Activated gamma-delta T cell (primary cell): Measurements from ENCODE around the gene UBAP1L.

Experiments used
- DNase-seq: peaks from one replicate; lab custom pipeline; 2025; lab: John Stamatoyannopoulos, UW

The UBAP1L gene

DNA sequence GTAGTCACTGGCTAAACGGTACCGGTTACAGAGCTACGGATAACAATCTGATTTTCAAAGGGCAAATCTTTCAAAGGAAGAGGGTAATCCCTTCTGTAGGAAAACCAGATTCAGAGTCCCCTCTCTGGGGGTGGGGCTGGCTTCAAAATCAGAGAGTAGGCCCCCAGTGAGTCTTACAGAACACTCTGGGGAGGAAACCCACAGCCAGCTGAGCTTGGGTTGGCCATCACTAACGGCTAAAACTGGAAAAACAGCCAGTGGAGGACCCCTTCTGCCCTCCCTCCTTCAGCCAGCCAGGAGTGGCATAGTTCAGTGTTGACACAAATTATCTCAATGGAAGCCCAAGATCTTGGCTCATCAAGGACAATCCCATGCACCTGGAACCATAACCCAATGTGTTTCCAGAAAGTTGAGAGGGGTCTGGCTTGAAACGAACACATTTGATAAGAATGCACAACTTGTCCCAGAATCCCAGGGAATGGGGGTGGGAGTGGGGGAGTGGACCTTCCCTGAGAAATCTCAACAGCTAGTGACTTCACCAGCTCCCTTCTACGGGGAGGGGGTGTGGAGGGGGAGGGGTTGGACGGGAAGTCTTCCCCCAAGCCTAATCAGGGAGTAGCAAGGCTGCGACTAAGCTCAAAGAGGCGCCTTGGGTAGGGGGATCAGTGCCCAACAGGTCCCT lies 48.2 kb downstream of the UBAP1L start:
- no peak for DNase-seq

DNA sequence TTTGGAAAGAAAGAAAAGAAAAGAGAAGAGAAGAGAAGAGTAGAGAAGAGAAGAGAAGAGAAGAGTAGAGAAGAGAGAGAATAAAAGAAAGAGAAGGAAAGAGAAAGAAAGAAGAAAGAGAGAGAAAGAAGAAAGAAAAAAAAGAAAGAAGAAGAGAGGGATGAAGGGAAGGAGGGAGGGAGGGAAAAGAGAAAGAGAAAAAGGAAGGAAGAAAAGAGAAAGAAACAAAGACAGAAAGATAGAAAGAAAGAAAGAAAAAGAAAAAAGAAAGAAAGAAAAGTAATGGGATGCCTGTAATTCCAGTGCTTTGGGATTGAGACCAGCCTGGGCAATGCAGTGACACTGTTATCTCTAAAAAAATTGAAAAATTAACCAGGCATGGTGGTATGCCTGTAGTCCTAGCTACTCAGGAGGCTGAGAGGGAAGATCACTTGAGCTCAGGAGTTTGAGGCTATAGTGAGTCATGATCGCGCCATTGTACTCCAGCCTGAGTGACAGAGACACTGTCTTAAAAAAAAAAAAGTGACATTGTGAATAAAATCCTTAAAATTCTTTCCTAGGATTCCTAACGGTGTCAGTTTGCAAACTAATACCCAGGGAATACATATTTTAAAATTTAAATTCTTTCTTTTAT lies 48.9 kb downstream of the UBAP1L start:
- DNase-seq = no peak

DNA sequence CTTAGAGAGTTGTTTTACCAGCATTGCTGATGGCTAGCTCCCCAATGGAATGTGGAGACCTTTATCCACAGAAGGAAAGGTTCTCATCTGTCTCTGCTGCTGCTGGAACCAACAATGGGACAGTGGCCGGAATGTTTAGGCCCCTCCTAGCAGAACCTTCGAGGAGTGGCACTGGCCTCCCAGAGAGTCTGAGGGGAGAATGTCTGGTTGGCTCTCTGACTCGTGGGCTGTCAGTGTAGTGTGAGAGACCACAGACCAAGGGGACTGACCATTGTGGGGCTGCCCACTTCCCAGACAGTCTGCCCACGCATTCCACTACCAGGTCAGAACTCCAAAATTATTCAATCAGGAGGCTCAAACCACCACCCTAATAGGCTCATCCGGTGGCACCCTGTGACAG lies 52.3 kb downstream of the UBAP1L start:
- no peak for DNase-seq

GRCh38 chr15:65062061-65062460 lies 52.9 kb downstream of the UBAP1L start:
- no peak for DNase-seq

DNA sequence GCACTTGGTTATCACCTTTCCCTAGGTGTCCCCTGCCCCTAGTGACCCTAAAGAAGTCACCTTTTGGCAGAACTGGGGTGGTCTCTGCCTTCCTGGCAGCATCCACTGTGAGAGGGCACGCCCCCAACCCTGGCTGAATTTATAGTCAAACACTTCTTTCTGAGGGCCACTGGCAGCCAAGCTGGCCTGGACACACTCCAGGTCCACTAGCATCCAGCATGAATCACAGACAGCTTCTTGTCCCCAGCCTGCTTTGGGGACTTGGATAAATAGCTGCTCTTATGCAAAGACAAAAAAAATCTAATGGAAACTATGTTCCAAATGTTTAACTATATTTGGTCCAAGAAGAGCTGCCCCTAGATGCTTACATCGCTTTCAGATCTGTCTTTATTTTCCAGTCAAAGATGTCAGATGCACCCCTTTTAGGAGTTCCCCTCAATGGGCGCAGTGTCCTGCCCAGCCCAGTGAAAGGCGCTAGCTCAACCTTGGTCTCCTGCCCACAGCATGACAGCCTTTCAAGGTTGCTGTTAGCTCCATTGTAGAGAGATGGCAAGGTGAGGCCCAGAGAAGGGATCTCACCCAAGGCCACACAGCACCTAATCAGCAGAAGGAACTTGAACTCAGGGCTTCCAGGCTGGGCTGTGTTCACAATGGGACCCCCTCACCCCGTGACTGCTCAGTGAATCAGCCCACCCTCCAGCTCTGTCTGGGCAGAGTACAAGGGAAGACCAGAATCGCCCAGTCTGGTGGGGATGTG lies 54.2 kb downstream of the UBAP1L start:
- DNase-seq = no peak

DNA sequence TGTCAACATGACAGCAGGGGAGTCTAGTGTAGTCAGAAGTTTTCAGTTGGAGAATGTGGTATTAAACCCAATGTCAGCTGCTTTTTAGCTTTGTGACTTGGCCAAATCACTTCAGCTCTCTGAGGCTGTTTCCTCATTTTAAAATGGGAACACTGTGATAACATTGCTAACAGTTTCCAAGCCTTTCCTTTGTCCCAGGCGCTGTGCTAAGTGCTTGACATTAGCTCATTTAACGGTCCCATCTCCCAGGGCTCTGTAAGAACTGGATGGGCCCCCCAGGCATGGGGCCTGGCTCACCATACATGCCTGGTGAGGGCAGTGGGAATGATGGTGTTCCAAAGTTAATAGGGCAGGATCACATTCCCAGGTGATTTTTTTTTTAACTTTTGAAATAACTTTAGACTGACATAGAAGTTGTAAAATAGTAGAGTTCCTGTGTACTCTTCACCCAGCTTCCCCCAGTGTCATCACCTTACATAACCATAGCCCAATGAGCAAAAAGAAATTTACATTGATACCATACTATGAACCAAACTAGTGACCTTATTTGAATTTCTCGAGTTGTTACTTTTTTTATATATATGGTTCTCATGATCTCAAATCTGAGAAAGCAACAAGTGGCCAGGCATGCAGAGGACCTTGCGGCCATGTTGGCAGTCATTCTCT lies 54.9 kb downstream of the UBAP1L start:
- DNase-seq = no peak

- DNase-seq = no peak
These were observed 55.6 kb downstream of the UBAP1L start for GRCh38 chr15:65059369-65059750.

DNA sequence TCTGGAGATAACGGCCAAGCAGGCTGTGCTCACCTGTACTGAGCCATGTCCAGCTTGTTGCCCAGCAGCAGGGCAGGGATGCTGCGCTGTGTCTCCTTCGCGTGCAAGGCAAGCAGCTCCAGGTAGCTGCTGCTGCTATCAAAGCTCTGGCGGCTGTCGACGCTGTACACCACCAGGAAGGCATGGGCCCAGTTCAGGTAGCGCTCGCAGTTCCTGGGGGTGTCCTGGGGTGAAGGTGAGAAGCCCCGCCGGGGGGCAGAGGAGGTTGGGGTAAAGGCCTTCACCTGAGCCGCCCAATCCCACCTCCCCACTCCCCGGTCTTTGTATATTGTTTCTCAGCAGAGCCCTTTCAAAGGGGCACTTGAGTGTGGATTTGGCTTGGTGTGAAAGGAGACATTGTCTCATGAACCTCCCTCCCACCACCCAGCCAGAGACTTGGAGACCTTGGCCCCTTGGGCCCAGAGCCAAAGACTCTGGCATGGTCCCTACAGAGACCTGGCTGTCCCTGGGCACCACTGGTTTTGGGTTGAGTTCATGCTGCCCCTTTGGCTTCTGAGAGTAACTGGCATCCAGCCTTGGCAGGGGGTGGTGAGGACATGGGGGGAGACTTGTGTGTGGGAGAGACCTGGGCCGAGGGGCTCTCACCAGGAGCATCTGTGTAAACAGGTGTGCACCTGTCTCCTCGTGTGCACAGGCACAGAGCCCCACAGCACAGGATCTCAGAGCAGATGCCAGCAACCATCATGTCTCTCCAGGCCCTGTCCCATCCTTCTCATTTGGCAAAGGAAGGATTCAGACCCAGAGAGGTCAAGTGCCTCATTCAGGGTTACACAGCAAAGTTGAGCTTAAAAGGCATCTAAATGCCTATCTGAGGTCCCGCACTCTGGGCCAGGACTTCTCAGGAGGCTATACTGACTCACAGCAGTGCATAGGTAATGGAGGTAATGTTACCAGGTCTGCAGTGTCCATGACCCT lies 56.3 kb downstream of the UBAP1L start:
- DNase-seq = no peak

DNA sequence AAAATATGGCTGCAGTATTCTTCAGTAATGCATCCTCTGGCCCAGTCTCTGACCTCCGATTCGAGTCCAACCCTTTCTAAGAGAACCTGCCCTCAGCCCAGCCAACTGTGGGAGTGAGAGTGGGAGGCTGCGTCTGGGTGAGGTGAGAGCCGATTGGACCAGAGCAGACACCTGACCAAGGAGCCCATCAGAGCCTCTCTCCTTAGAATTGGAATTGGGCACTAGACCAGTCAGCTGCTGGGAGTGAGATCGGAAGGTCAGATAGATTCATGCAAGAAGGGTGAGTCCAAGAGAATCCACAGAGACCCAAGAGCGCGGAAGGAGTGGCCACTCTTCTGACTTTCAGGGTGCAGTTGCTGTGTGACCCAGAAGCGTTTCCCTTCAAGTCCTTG lies 57.5 kb downstream of the UBAP1L start:
- no peak for DNase-seq

DNA sequence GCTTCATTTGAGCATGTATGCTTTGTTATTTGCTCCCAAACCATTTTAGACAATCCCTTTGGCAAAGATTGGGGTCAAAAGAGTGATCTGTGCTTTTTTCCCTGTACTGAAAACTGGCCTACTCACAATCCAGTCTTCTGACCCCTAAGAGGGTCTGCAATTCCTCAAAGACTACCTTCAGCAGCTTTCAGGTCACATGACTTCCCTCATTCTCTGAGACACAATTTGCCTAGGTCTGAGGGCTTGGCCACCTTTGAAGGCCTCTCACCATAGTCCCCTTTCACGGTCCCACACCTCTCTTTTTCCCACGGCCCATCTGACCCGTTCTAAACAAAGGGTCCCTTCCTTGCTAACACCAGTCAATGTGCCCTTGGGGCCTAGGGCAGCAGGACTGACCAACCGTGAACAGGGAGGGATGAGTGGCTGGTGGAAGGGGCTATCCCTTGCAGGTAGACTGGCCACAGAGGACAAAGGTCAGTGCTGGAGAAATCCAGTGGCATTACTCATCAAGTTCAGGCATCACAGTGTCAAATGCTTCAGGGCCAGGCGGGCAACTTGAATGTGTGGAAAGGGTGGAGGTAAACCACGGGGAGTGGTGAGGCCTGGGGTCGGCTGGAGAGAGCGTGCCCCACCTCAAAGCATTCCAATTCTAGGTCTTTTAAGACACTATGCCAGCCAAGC lies 58.0 kb downstream of the UBAP1L start:
- no peak for DNase-seq

DNA sequence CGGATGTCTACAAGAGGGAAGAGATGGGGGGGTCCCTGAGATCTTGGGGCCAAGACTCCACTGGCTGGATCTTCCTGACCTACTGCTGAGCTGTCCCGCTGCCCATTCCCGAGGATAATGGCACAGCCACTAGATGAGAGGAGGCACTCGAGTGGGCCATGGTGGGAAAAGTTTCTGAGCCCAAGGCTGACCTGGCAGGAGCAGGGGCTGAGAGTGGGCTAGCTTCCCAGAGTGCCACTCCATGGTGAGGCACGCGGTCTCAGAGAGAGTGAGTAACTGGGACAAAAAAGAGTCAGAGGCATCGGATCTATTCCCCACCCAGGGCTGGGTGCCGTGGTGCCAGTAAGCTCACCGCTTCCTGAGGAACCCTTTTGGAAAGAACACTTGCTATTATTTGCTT lies 58.9 kb downstream of the UBAP1L start:
- no peak for DNase-seq

DNA sequence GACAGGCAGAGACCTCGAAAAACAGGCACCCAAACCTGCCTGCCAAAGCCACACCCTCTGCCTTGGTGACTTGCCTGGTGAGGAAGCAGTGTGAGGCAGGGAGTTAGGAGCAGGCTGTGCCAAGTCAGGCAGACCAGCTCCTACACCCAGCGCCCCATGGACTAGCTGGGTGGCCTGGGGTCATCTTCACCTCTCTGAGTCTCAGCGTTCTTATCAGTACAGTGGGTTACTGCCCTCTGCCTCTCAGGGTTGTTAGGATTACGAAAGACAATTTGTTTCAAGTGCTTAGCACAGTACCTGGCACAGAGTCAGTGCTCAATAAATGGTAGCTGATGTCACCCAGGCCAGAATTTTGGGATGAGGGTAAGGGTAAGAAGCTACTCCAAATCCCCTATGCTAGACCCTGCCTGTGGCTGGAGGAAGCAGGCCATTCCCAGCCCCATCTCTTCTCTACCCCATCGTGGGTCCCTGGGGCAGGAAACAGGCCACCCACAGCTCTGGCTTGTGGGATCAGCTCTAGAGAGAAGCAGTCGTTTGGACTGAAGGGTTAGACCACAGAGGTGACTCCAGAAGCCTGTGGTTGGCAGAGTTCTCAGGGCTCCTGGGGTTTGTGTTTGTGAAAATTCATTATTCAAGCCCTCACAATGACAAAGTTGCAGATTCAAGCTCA lies 59.7 kb downstream of the UBAP1L start:
- no peak for DNase-seq

GRCh38 chr15:65054333-65055200 lies 60.4 kb downstream of the UBAP1L start:
- DNase-seq = no peak

GRCh38 chr15:65052956-65053355 lies 62.0 kb downstream of the UBAP1L start:
- DNase-seq = no peak

DNA sequence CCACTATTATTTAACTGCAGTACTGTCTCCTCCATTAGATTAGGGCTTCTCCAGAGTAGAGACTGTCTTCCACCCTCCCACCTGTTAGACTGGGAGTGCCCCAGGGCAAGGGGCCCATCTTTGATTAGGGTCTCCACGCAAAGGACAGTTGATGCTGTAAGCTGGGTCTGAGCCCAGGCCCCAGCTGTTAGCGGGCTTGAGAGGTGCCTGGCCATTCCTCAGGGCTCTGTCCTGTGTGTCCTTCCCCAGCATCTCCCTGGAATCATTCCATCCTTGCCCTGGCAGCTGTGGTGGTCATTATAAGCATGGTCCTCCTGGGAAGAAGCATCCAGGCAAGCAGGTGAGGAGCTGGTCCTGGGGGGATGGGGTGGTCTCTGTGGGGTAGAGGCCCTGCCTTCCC lies 63.7 kb downstream of the UBAP1L start:
- DNase-seq = no peak

DNA sequence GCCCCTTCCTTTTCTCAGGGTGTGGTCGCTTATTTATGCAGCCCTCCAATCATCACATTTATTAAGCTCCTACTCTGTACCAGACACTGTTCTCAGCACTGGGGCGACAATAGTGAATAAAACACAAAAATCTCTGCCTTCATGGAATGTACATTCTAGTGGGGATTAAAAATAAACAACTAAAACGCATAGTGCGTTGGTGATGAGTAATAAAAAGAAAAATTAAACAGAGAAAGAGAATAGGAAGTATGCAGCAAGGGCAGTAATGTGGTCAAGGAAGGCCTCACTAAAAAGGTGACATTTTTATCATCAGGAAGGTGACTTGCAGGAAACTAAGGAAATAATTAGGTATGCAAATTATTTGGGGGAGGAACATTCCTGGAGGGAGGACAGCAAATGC lies 64.7 kb downstream of the UBAP1L start:
- no peak for DNase-seq

DNA sequence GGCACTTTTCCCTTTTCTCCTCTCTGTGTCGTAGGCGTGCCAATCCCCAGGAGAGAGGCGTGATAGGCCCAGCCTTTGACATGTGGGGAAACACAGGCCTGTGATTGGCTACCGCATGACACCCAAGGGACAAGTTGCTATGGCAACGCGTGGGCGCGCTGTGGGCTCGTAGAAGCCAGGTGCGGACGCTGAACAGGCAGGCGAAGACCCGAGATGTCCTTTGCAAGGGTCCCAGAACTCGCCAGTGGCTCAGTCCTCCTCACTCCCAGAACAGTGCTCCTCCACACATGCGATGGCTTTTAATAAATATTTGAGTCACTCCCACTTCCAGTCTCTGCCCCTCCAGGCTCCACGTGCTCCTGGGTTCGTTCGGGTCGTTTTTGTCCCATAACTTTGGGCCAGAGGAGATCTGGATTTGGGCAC lies 65.6 kb downstream of the UBAP1L start:
- DNase-seq = peak; percentile 55

DNA sequence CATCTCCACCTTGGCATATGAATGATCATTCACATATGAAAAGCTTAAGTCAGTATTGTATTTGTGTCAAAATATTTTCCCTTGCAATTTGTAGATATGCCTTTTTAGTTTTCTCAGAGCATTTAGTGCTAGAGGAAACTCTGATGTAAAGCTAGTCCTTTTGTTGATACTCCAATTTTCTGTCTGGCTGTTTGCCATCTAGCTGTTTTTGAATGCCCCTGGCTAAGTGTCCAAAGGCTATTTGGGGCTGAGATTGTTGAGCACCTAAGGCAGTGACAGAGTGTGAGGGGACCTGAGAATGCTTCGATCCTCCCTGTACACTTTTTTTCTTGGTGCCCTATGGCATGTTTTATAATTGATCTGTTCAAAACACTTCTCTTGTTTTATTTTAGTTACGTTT lies 66.8 kb downstream of the UBAP1L start:
- no peak for DNase-seq

- no peak for DNase-seq
These were observed 70.1 kb downstream of the UBAP1L start, which contains the start of gene SLC51B for GRCh38 chr15:65044724-65045481. Gene SLC51B, plus strand, starts transcription at chr15:65045387. Its CDS starts 4,618 bp downstream, at chr15:65050005.
